H1 (cell line): ENCODE measurements around the gene C16orf46. TPM values are rescaled to one million over a fixed set of nuclear protein-coding genes. Genes with fewer than 3 reads are reported as not detected.

Source experiments
- CHD7 ChIP-seq: fragments of 300-600 bp; sonication (generic); IDR thresholded peaks from 2 replicates; pipeline ENCODE4 v1.7.1; 2012; ENCODE audit warnings: low read length, moderate library complexity, mild to moderate bottlenecking, inconsistent platforms; ENCODE audit not compliant: insufficient replicate concordance
- polyA plus RNA-seq, 7 experiments: library from polyadenylated mRNA; depleted of rRNA in 3 of 7; stranded (reverse) in 5 of 7; unstranded in 2 of 7; fragments of >200 nt in 5 of 7; fragments of 200-250 nt in 2 of 7; gene quantifications; 1 replicate in 5 of 7; 2 replicates in 1 of 7; 4 replicates in 1 of 7; pipeline versions ENCODE4 v1.2.1 to v1.2.3, GENCODE V29; 2011 to 2013; ENCODE audit warnings: missing spikeins in 2 of 7, mixed read lengths in 2 of 7
- total RNA-seq: library from RNA; stranded (reverse); fragmentation: NEBNext Ultra II Directional; extraction: Animal tissue kit (Norgen Biotek cat#: 25700); gene quantifications from 2 replicates; pipeline ENCODE4 v1.2.1, GENCODE V29; 2021

The C16orf46 gene
- total and polyA plus RNA-seq, 2 of the 8 experiments (the other 6 are each of a cell fraction or from before 2014, with no cell fraction given) = 0.48 to 0.60 TPM

DNA sequence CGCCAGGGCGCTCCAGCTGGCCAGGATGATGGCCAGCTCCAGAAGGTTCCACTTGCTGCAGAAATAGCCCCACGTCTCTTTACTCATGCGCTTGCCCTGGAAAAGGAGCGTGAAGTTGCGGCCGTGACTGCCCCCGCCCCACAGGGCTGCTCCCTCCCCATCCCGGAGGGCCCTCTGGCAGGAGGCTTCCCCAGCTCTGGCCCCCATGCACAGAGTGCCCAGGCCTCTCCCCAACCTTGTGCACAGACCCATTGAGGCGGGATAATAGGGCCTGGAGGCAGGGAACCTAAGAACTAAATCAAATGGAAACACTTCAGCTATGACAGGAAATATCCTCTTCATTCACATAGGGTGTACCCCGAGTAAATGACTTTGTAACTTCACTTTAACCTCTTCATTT is 40.4 kb upstream of the C16orf46 start (continued):
- no peak for TF ChIP-seq CHD7
- TF ChIP-seq, all 59 proteins: peak for 0
